ENCODE measurements around the gene KAT6B. TPM values are rescaled to one million over a fixed set of nuclear protein-coding genes. Genes with fewer than 3 reads are reported as not detected.
A peak's percentile ranks its signal among the peaks of the same experiment; 100 is the strongest.

KAT6B gene
- total and polyA plus RNA-seq, 2 of the 8 experiments (the other 6 are each of a cell fraction or from before 2014, with no cell fraction given): 7.3 to 30.8 TPM

GRCh38 chr10:75073442-75073841, 247.0 kb downstream of the KAT6B start:
- 0 out of 2 replicates have a peak overlapping the region, but pooled peaks have one; percentile 9 for H2BK12ac ChIP-seq (ENCODE audit: low read depth, low read length)
- no peaks in the 10 kb centered on the region for H4K20me1 ChIP-seq (replicated peaks in 1 of 2; ENCODE audit: control insufficient read depth in 1 of 2, insufficient read depth in 2 of 2, low read length in 2 of 2)
- H3K4me2 ChIP-seq (ENCODE audit: insufficient read depth in 1 of 2, low read depth in 2 of 2, low read length in 2 of 2): no peak overlapping the region
- H3K79me1 ChIP-seq (ENCODE audit: low read depth, low read length): no peaks in the 10 kb centered on the region
- DNase-seq (ENCODE audit: low read depth in 1 of 2, low spot score in 2 of 2) (no peak), FAIRE-seq (no peak)
- no peak overlapping the region for H2BK120ac ChIP-seq (replicated peaks; ENCODE audit: low read depth, low read length)
- WGBS, 2 experiments (ENCODE audit: extremely low coverage in 1 of 2, insufficient coverage in 1 of 2, insufficient read length in 1 of 2, insufficient replicate concordance in 2 of 2, low coverage in 1 of 2, low lambda C conversion rate in 2 of 2, missing lambda C conversion rate in 1 of 2): 96% methylated on average over 17 of the region's 17 CpGs; no CpG with 5 or more reads in 1 of the 2 experiments
- no peak overlapping the region for H3K4me3 ChIP-seq (ENCODE audit: extremely low read depth in 1 of 4, insufficient read depth in 2 of 4, low read depth in 3 of 4, low read length in 4 of 4)
- H2BK20ac ChIP-seq (ENCODE audit: low read length): no peak overlapping the region
- no peak overlapping the region for H3K14ac ChIP-seq (ENCODE audit: insufficient read length)
- ChIA-PET POLR2A (ENCODE audit: partially characterized antibody) (no interaction called here), CTCF (ENCODE audit: partially characterized antibody) (interaction anchor here (1.0 to 1.1 kb wide), 2 partner anchors 15 to 25 kb away, joined by 3 to 4 read pairs; no protein-coding TSS in a partner anchor)
- no peak overlapping the region for H3K4ac ChIP-seq (replicated peaks; ENCODE audit: insufficient read length, low read depth, low read length)
- no peaks in the 10 kb centered on the region for H3K27me3 ChIP-seq (replicated peaks in 1 of 4; ENCODE audit: control insufficient read depth in 3 of 4, extremely low read depth in 1 of 4, insufficient read depth in 3 of 4, low read length in 3 of 4)
- H3K27ac ChIP-seq (ENCODE audit: low read depth, low read length): no peak overlapping the region
- H3K36me3 ChIP-seq (ENCODE audit: control insufficient read depth in 2 of 4, insufficient read depth in 4 of 4, low read length in 3 of 4): no peaks in the 10 kb centered on the region
- no peak overlapping the region for H3K18ac ChIP-seq (ENCODE audit: extremely low read depth, low read length)
- H3K23ac ChIP-seq (ENCODE audit: insufficient read length): no peak overlapping the region
- no peak overlapping the region for H2AFZ ChIP-seq (ENCODE audit: low read length)
- H4K91ac ChIP-seq (replicated peaks; ENCODE audit: insufficient read length, low read length): no peak overlapping the region
- H3K9ac ChIP-seq (replicated peaks in 1 of 4; ENCODE audit: extremely low read depth in 1 of 4, low read depth in 3 of 4, low read length in 3 of 4): no peak overlapping the region
- H3K4me1 ChIP-seq (replicated peaks in 1 of 4; ENCODE audit: control insufficient read depth in 3 of 4, insufficient read depth in 4 of 4, low read length in 3 of 4): peaks cover 0 to 10% (median 2%) of the 10 kb centered on the region in 4 experiments; a peak in 3 of 7 replicates
- H2BK15ac ChIP-seq (ENCODE audit: low read length): no peak overlapping the region
- no peak overlapping the region for H4K8ac ChIP-seq (ENCODE audit: extremely low read depth, insufficient read depth, low read length)
- no peaks in the 10 kb centered on the region for H3K9me3 ChIP-seq (ENCODE audit: insufficient read depth in 2 of 2, low read depth in 1 of 2, low read length in 1 of 2)
- no peak overlapping the region for H2AK5ac ChIP-seq (ENCODE audit: low read depth, low read length)
- H3K23me2 ChIP-seq (ENCODE audit: low read depth, low read length): no peaks in the 10 kb centered on the region
- no peaks in the 10 kb centered on the region for H3K79me2 ChIP-seq (ENCODE audit: control insufficient read depth in 1 of 2, insufficient read depth in 2 of 2, low read length in 2 of 2)
- no peak overlapping the region for H2BK5ac ChIP-seq (ENCODE audit: low read depth, low read length)
- TF ChIP-seq EGR1 (IDR thresholded peaks at IDR 0.05; ENCODE audit: borderline replicate concordance, low read depth, low read length): no peak
- no peak overlapping the region for H4K5ac ChIP-seq (ENCODE audit: insufficient read length, low read depth, low read length)
- no peak overlapping the region for H3K56ac ChIP-seq (replicated peaks; ENCODE audit: insufficient read length, low read depth, low read length)

Measured in H1 (cell line).